K562 (cell line): Measurements from ENCODE around the gene MS4A7. TPM values are rescaled to one million over a fixed set of nuclear protein-coding genes. Genes with fewer than 3 reads are reported as not detected.

Source experiments
- ATAC-seq: fragments of 200-7000 bp; cut with Tn5 transposase; 3 replicates; pipeline ENCODE4 v1.9.1; 2020; ENCODE audit warnings: moderate library complexity
- BruUV-seq: library from RNA; stranded (reverse); fragments of 400-500 nt; replicated peaks from 2 replicates; lab custom pipeline; 2021; lab: Mats Ljungman, UMichigan
- CTCF ChIA-PET: fragments of 300-600 bp; formaldehyde crosslinking; extraction: SDS; loops from one replicate; lab custom pipeline; 2021; ENCODE audit warnings: low intra/inter-chr PET ratio; lab: Yijun Ruan, JAX
- POLR2A ChIA-PET: fragments of 300-600, 350-650 bp; sonication (Branson Sonifier 250); formaldehyde crosslinking; extraction: SDS; loops from one replicate; lab custom pipeline; 2021; ENCODE audit warnings: antibody characterized with exemption, inconsistent platforms; lab: Yijun Ruan, JAX
- DNase-seq, 4 experiments: peaks; one replicate each; pipeline versions ENCODE4 v3.0.0 to v3.0.0-alpha.2; 2011 to 2018; ENCODE audit warnings: low spot score in 3 of 4, mixed read lengths in 3 of 4; ENCODE audit errors: extremely low read depth in 1 of 4
- FAIRE-seq: peaks from 2 replicates; lab custom pipeline; 2011; peaks lifted over from hg19 to GRCh38; lab: Jason Lieb, UNC
- H2AFZ ChIP-seq: 2 replicates; pipeline ENCODE4 v1.6.0; 2011; ENCODE audit warnings: low read depth, low read length, control low read depth, inconsistent platforms
- H3K27ac ChIP-seq: fragments of 200-600 bp; 3 replicates; pipeline ENCODE4 v1.8.0; 2011; ENCODE audit warnings: low read depth, mild to moderate bottlenecking, control low read depth, inconsistent platforms, low read length, moderate library complexity, mixed read lengths; ENCODE audit errors: extremely low read depth
- H3K27me3 ChIP-seq, 2 experiments: fragments of 300-600 bp in 1 of 2; 2 replicates in 1 of 2; 3 replicates in 1 of 2; pipeline versions ENCODE4 v1.6.0 to v1.8.0; 2011; ENCODE audit warnings: inconsistent platforms in 2 of 2, low read length in 2 of 2, mild to moderate bottlenecking in 1 of 2, mixed read lengths in 1 of 2, moderate library complexity in 1 of 2; ENCODE audit not compliant: control insufficient read depth in 2 of 2, insufficient read depth in 2 of 2
- H3K36me3 ChIP-seq: fragments of 300-600 bp; 3 replicates; pipeline ENCODE4 v1.8.0; 2011; ENCODE audit warnings: mild to moderate bottlenecking, low read length, inconsistent platforms; ENCODE audit not compliant: control insufficient read depth, insufficient read depth
- H3K4me1 ChIP-seq, 2 experiments: fragments of 200-600 bp in 1 of 2; replicated peaks in 1 of 2; 2 replicates in 1 of 2; 3 replicates in 1 of 2; pipeline versions ENCODE4 v1.5.1 to v1.8.0; 2011; ENCODE audit warnings: inconsistent platforms in 2 of 2, low read length in 2 of 2, mild to moderate bottlenecking in 1 of 2, mixed read lengths in 1 of 2, moderate library complexity in 1 of 2; ENCODE audit not compliant: control insufficient read depth in 2 of 2, insufficient read depth in 2 of 2
- H3K4me2 ChIP-seq: 2 replicates; pipeline ENCODE4 v1.6.1; 2011; ENCODE audit warnings: low read length, control low read depth, inconsistent platforms, mixed read lengths; ENCODE audit not compliant: insufficient read depth
- H3K4me3 ChIP-seq: fragments of 200-600 bp; sonication (generic), shearing (Covaris generic); 2 replicates; pipeline ENCODE4 v1.5.1; 2016; ENCODE audit warnings: control low read depth, inconsistent platforms
- H3K79me2 ChIP-seq: fragments of 200-600 bp; 3 replicates; pipeline ENCODE4 v1.8.0; 2011; ENCODE audit warnings: low read length, inconsistent platforms; ENCODE audit not compliant: control insufficient read depth, insufficient read depth
- H3K9ac ChIP-seq, 2 experiments: 2 replicates each; pipeline versions ENCODE4 v1.6.0 to v1.6.1; 2011; ENCODE audit warnings: low read depth in 2 of 2, low read length in 2 of 2, control low read depth in 1 of 2, inconsistent platforms in 1 of 2, mild to moderate bottlenecking in 1 of 2, mixed read lengths in 1 of 2; ENCODE audit not compliant: insufficient read depth in 1 of 2
- H3K9me1 ChIP-seq: one replicate; pipeline ENCODE4 v1.6.0; 2011; ENCODE audit warnings: inconsistent platforms, mild to moderate bottlenecking, low read length, moderate library complexity; ENCODE audit not compliant: control insufficient read depth, insufficient read depth
- H3K9me3 ChIP-seq: replicated peaks from 2 replicates; pipeline ENCODE4 v1.5.1; 2011; ENCODE audit warnings: low read depth, low read length, inconsistent platforms; ENCODE audit not compliant: control insufficient read depth, insufficient read depth
- H4K20me1 ChIP-seq: replicated peaks from 2 replicates; pipeline ENCODE4 v1.6.1; 2011; ENCODE audit warnings: low read length, inconsistent platforms, mixed read lengths; ENCODE audit not compliant: control insufficient read depth, insufficient read depth
- FOXM1 ChIP-seq, 2 experiments: fragments of 450-650 bp in 1 of 2; sonication (generic) in 1 of 2; formaldehyde crosslinking in 1 of 2; IDR thresholded peaks; 2 replicates each; pipeline versions ENCODE4 v1.6.1 to v1.9.0; 2017 to 2022; ENCODE audit warnings: low read depth in 2 of 2, mild to moderate bottlenecking in 2 of 2, missing genetic modification reagents in 1 of 2, moderate library complexity in 1 of 2
- NRF1 ChIP-seq, 2 experiments: fragments of 450-650 bp; IDR thresholded peaks in 1 of 2; conservative IDR thresholded peaks in 1 of 2; 2 replicates each; pipeline ENCODE4 v1.6.1; 2014; ENCODE audit warnings: mild to moderate bottlenecking in 2 of 2
- PCBP2 ChIP-seq: fragments of 200-400 bp; formaldehyde crosslinking; IDR thresholded peaks from 2 replicates; pipeline ENCODE4 v1.6.1; 2018; ENCODE audit warnings: low read length, low read depth, mild to moderate bottlenecking, moderate library complexity; ENCODE audit not compliant: poor library complexity, severe bottlenecking
- SIN3B ChIP-seq: fragments of 450-650 bp; IDR thresholded peaks from 2 replicates; pipeline ENCODE4 v1.6.1; 2017; ENCODE audit warnings: low read depth, mild to moderate bottlenecking, moderate library complexity
- SNIP1 ChIP-seq: fragments of 450-650 bp; IDR thresholded peaks from 2 replicates; pipeline ENCODE4 v1.7.1; 2017; ENCODE audit warnings: low read depth, mild to moderate bottlenecking
- WGBS: fragments of 100-300 bp; shearing (Covaris generic); methylation state at CpG from one replicate; pipeline ENCODE4 v1.1.6; 2016; ENCODE audit warnings: low coverage, mixed read lengths; ENCODE audit not compliant: insufficient coverage; ENCODE audit errors: missing lambda C conversion rate; 5-methylcytosine and 5-hydroxymethylcytosine counted together
- in situ Hi-C: fragments of 300-500 bp; cut with MboI; formaldehyde crosslinking; loops from 4 replicates; pipeline ENCODE4 v1.15.0; 2018; ENCODE audit warnings: inconsistent platforms, mixed read lengths
- intact Hi-C: fragments of 100-400 bp; cut with micrococcal nuclease; formaldehyde crosslinking; loops from 2 replicates; pipeline ENCODE4 v1.14.2; 2022
- polyA plus RNA-seq, 8 experiments: library from polyadenylated mRNA; depleted of rRNA in 4 of 8; stranded (reverse) in 5 of 8; unstranded in 3 of 8; fragments of >200 nt; fragmentation: Nextera tagmentation in 2 of 8; fragmentation: Illumina TruSeq in 1 of 8; extraction: Ambion mirVana in 2 of 8; extraction: Trizol in 1 of 8; gene quantifications; 2 replicates each; pipeline versions ENCODE4 v1.2.1 to v1.2.3, GENCODE V29; 2011 to 2014; ENCODE audit warnings: inconsistent platforms in 1 of 8, missing spikeins in 1 of 8
- total RNA-seq, 7 experiments: library from RNA; depleted of rRNA in 6 of 7; stranded (reverse); fragments of >200 nt in 6 of 7; fragmentation: Illumina TruSeq in 2 of 7; extraction: Trizol in 2 of 7; gene quantifications; 2 replicates each; pipeline versions ENCODE4 v1.2.1 to v1.2.3, GENCODE V29; 2011 to 2021; ENCODE audit warnings: low replicate concordance in 1 of 7
- TF ChIP-seq, protein P1 (sequence below), 2 experiments: fragments of 450-650 bp in 1 of 2; IDR thresholded peaks; 2 replicates each; pipeline ENCODE4 v1.6.1; 2011 to 2017; ENCODE audit warnings: low read depth in 2 of 2, antibody characterized with exemption in 1 of 2, borderline replicate concordance in 1 of 2, low read length in 1 of 2, mild to moderate bottlenecking in 1 of 2, mixed read lengths in 1 of 2; ENCODE audit not compliant: control insufficient read depth in 1 of 2
- TF ChIP-seq, protein P2 (sequence below): fragments of 200-400 bp; formaldehyde crosslinking; IDR thresholded peaks from 2 replicates; pipeline ENCODE4 v1.6.1; 2017; ENCODE audit warnings: mild to moderate bottlenecking, low read depth, low read length, moderate library complexity

Gene MS4A7
- total and polyA plus RNA-seq, 9 of the 15 experiments (the other 6 are each of a cell fraction or from before 2014, with no cell fraction given), result not detected

DNA sequence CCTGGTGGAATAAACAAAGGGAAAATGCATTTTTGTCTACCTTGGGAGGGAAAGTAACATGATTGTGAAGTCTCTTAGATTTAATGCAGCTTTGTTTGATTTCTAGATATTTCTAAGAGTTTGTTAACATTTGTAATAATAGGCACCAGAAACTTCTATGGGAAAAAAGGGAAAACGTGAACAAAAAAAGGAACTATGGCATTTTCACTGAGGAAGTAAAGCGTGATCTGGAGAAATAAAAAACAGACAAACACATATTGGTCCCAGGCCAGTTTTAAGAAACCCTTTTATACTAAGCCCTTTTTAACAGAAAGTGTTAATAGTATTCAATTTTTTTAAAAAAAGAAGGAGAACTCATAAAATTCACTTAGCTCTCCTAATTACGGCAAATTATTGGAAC, 6.9 kb upstream of the MS4A7 start:
- Histone ChIP-seq H2AFZ (no peak overlapping the region), H4K20me1 (no peaks in the 10 kb centered on the region), H3K27ac (no peak overlapping the region), H3K4me1 (no peaks in the 10 kb centered on the region), H3K27me3 (peaks cover 0 to 13% of the 10 kb centered on the region in 2 experiments; a peak in 2 of 5 replicates), H3K36me3 (no peaks in the 10 kb centered on the region), H3K9me3 (no peaks in the 10 kb centered on the region)
- ATAC-seq, result no peak
- ChIA-PET POLR2A (no interaction called here), CTCF (no interaction called here)
- intact Hi-C loops, result no loop called here
- TF ChIP-seq NRF1 (conservative IDR thresholded peaks at IDR 0.05 in 1 of 2, IDR thresholded peaks at IDR 0.05 in 1 of 2) (no peak), PCBP2 (no peak), SIN3B (no peak), SNIP1 (no peak), FOXM1 (IDR thresholded peaks at IDR 0.05; ENCODE audit: low read depth) (no peak), FOXM1 (CRISPR knock-in tag; IDR thresholded peaks at IDR 0.05; ENCODE audit: low read depth) (no peak)
- TF ChIP-seq, protein P1, sequence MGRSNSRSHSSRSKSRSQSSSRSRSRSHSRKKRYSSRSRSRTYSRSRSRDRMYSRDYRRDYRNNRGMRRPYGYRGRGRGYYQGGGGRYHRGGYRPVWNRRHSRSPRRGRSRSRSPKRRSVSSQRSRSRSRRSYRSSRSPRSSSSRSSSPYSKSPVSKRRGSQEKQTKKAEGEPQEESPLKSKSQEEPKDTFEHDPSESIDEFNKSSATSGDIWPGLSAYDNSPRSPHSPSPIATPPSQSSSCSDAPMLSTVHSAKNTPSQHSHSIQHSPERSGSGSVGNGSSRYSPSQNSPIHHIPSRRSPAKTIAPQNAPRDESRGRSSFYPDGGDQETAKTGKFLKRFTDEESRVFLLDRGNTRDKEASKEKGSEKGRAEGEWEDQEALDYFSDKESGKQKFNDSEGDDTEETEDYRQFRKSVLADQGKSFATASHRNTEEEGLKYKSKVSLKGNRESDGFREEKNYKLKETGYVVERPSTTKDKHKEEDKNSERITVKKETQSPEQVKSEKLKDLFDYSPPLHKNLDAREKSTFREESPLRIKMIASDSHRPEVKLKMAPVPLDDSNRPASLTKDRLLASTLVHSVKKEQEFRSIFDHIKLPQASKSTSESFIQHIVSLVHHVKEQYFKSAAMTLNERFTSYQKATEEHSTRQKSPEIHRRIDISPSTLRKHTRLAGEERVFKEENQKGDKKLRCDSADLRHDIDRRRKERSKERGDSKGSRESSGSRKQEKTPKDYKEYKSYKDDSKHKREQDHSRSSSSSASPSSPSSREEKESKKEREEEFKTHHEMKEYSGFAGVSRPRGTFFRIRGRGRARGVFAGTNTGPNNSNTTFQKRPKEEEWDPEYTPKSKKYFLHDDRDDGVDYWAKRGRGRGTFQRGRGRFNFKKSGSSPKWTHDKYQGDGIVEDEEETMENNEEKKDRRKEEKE (IDR thresholded peaks at IDR 0.05; ENCODE audit: borderline replicate concordance in 1 of 2, control insufficient read depth in 1 of 2, low read depth in 2 of 2, low read length in 1 of 2), result no peak
- TF ChIP-seq, protein P2, sequence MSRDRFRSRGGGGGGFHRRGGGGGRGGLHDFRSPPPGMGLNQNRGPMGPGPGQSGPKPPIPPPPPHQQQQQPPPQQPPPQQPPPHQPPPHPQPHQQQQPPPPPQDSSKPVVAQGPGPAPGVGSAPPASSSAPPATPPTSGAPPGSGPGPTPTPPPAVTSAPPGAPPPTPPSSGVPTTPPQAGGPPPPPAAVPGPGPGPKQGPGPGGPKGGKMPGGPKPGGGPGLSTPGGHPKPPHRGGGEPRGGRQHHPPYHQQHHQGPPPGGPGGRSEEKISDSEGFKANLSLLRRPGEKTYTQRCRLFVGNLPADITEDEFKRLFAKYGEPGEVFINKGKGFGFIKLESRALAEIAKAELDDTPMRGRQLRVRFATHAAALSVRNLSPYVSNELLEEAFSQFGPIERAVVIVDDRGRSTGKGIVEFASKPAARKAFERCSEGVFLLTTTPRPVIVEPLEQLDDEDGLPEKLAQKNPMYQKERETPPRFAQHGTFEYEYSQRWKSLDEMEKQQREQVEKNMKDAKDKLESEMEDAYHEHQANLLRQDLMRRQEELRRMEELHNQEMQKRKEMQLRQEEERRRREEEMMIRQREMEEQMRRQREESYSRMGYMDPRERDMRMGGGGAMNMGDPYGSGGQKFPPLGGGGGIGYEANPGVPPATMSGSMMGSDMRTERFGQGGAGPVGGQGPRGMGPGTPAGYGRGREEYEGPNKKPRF, result no peak
- TF ChIP-seq, all 486 proteins: peak for 0
- DNase-seq (no peak), FAIRE-seq (no peak)
- no peak overlapping the region for H3K4me3 ChIP-seq
- WGBS, result 0% methylated on average over 3 of the region's 3 CpGs
- H3K4me2 ChIP-seq, result no peak overlapping the region
- no peaks in the 10 kb centered on the region for H3K79me2 ChIP-seq
- in situ Hi-C loops, result no loop called here
- BruUV-seq, result no TSS peak
- no peak overlapping the region for H3K9ac ChIP-seq
- H3K9me1 ChIP-seq, result no peaks in the 10 kb centered on the region
